Testis (tissue), 3 donors: ENCODE measurements around the gene JPH2. TPM values are rescaled to one million over a fixed set of nuclear protein-coding genes. Genes with fewer than 3 reads are reported as not detected.

Experiments
- DNase-seq: peaks from one replicate; pipeline ENCODE4 v3.0.0-alpha.2; 2019
- H3K27ac ChIP-seq, 2 donors: fragments of 200-600 bp; sonication (generic); one replicate each; pipeline ENCODE4 v1.5.1; 2019
- H3K27me3 ChIP-seq: fragments of 200-600 bp; sonication (generic); one replicate; pipeline ENCODE4 v1.5.1; 2019
- H3K36me3 ChIP-seq: fragments of 200-600 bp; sonication (generic); one replicate; pipeline ENCODE4 v1.5.1; 2017; ENCODE audit warnings: low read depth; ENCODE audit errors: missing control alignments
- H3K4me1 ChIP-seq: fragments of 200-600 bp; sonication (generic); one replicate; pipeline ENCODE4 v1.5.1; 2019
- H3K4me3 ChIP-seq, 2 donors: fragments of 200-600 bp; sonication (generic); one replicate each; pipeline ENCODE4 v1.5.1; 2017 to 2019
- H3K9me3 ChIP-seq: fragments of 200-600 bp; sonication (generic); one replicate; pipeline ENCODE4 v1.5.1; 2017
- POLR2A ChIP-seq: fragments of 450-650 bp; IDR thresholded peaks from one replicate; pipeline ENCODE4 v1.6.1; 2017; ENCODE audit warnings: antibody characterized with exemption, mild to moderate bottlenecking, moderate library complexity
- WGBS, 2 donors: methylation state at CpG; one replicate each; pipeline ENCODE4 v1.1.5; 2018; 5-methylcytosine and 5-hydroxymethylcytosine counted together
- intact Hi-C: fragments of 100-400 bp; cut with DNase I; formaldehyde crosslinking; loops from one replicate; pipeline ENCODE4 v1.15.1; 2023; ENCODE audit warnings: low total_unique reads
- polyA plus RNA-seq: library from polyadenylated mRNA; stranded (reverse); fragments of 350-450 nt; fragmentation: Illumina TruSeq; extraction: RNeasy Lipid Tissue Mini Kit (QIAGEN cat#74804); gene quantifications from one replicate; pipeline ENCODE4 v1.2.3, GENCODE V29; 2014; ENCODE audit warnings: low read depth, low replicate concordance; ENCODE audit not compliant: insufficient read depth
- total RNA-seq, 2 donors: library from RNA; depleted of rRNA; stranded (reverse); fragments of >200 nt; gene quantifications; one replicate each; pipeline ENCODE4 v1.2.3, GENCODE V29; 2016
- TF ChIP-seq, protein P1 (sequence below), 3 experiments: fragments of 450-650 bp in 2 of 3; fragments of 200-600 bp in 1 of 3; sonication (generic) in 1 of 3; IDR thresholded peaks; one replicate each; pipeline ENCODE4 v1.5.1; 2016 to 2019; ENCODE audit warnings: antibody characterized with exemption in 3 of 3, mild to moderate bottlenecking in 2 of 3, moderate library complexity in 1 of 3

Gene JPH2
- total and polyA plus RNA-seq, 3 donors from 2014 or later, result 1.9 to 3.7 (median 3.2) TPM

DNA sequence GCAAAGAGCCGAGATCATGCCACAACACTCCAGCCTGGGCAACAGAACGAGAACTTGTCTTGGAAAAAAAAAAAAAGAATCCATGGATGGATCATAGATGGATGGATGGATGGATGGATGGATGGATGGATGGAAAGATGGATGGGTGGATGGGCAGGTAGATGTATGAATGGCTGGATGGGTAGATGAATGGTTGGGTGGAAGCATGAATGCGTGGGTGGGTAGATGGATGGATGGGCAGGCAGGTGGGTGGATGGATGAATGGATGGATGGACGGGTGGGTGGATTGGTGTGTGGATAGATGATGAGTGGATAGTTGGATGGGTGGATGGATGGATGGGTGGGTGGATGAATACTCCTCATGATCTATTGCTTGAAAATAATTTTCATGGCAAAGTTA is 1.4 kb downstream of the JPH2 start:
- H3K27ac ChIP-seq, result no peak overlapping the region
- no peak for TF ChIP-seq POLR2A
- TF ChIP-seq, protein P1, sequence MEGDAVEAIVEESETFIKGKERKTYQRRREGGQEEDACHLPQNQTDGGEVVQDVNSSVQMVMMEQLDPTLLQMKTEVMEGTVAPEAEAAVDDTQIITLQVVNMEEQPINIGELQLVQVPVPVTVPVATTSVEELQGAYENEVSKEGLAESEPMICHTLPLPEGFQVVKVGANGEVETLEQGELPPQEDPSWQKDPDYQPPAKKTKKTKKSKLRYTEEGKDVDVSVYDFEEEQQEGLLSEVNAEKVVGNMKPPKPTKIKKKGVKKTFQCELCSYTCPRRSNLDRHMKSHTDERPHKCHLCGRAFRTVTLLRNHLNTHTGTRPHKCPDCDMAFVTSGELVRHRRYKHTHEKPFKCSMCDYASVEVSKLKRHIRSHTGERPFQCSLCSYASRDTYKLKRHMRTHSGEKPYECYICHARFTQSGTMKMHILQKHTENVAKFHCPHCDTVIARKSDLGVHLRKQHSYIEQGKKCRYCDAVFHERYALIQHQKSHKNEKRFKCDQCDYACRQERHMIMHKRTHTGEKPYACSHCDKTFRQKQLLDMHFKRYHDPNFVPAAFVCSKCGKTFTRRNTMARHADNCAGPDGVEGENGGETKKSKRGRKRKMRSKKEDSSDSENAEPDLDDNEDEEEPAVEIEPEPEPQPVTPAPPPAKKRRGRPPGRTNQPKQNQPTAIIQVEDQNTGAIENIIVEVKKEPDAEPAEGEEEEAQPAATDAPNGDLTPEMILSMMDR (IDR thresholded peaks at IDR 0.05), result no peak
- no peaks in the 10 kb centered on the region for H3K27me3 ChIP-seq
- H3K4me3 ChIP-seq, result no peak overlapping the region
- no peaks in the 10 kb centered on the region for H3K9me3 ChIP-seq
- WGBS, 2 donors, result 89 to 94% methylated on average over 4 of the region's 4 CpGs
- intact Hi-C loops, result no loop called here
- H3K4me1 ChIP-seq, result peaks cover 8% of the 10 kb centered on the region
- DNase-seq, result no peak
- H3K36me3 ChIP-seq, result no peaks in the 10 kb centered on the region

GRCh38 chr20:44183282-44183681 is 3.7 kb downstream of the JPH2 start:
- H3K27me3 ChIP-seq, result no peaks in the 10 kb centered on the region
- WGBS, 2 donors, result 74 to 77% methylated on average over 6 to 7 of the region's 7 CpGs
- no peak for DNase-seq
- H3K36me3 ChIP-seq, result no peaks in the 10 kb centered on the region
- TF ChIP-seq, protein P1 (IDR thresholded peaks at IDR 0.05), result no peak
- TF ChIP-seq POLR2A, result no peak
- no peak overlapping the region for H3K4me3 ChIP-seq
- intact Hi-C loops, result no loop called here
- no peaks in the 10 kb centered on the region for H3K9me3 ChIP-seq
- peaks cover 8% of the 10 kb centered on the region for H3K4me1 ChIP-seq
- no peak overlapping the region for H3K27ac ChIP-seq

DNA sequence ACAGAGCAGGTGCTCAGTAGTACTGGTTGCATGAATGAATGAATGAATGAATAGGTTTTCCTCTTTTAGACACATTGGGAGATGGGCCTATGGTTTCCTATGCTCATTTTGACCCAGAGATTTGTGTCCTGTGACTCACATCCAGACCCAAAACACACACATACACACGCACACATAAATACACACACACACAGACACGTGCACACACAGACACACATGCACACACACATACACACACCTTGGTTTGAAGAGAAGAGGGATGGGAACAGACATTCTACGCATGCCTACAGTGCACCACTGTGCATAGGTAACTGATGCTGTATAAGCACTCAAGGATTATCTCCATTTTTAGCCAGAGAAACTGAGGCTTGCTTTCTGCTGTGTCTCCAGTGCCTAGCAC is 4.1 kb downstream of the JPH2 start:
- 69 to 75% methylated on average over 3 of the region's 3 CpGs for WGBS, 2 donors
- H3K36me3 ChIP-seq, result no peaks in the 10 kb centered on the region
- H3K27me3 ChIP-seq, result no peaks in the 10 kb centered on the region
- TF ChIP-seq POLR2A, result no peak
- TF ChIP-seq, protein P1 (IDR thresholded peaks at IDR 0.05), result no peak
- DNase-seq, result no peak
- peaks cover 6% of the 10 kb centered on the region for H3K4me1 ChIP-seq
- no peaks in the 10 kb centered on the region for H3K9me3 ChIP-seq
- H3K4me3 ChIP-seq, result no peak overlapping the region
- intact Hi-C loops, result no loop called here
- no peak overlapping the region for H3K27ac ChIP-seq

GRCh38 chr20:44182135-44182765 is 4.7 kb downstream of the JPH2 start:
- TF ChIP-seq, protein P1 (IDR thresholded peaks at IDR 0.05), result no peak
- TF ChIP-seq POLR2A, result no peak

DNA sequence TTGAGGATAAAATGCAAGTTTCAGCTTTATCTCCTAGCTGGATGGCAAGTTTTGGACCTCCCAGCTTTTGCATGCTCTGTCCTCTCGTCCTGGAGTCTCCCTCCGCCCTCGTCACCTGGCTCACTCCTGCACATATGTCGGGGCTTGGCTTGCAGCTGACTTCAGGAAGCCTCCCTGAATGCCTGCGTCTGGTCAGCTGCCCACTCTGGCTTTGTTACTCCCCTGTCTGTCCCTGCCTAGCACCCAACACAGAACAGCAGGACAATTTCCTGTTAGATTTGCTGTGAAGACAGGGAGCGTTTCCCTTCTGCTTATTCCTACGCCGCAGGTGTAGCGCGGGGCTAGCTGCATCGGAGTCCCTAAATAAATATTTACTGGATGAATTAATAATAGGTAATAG is 5.4 kb downstream of the JPH2 start:
- TF ChIP-seq, protein P1 (IDR thresholded peaks at IDR 0.05), result no peak
- no peak for TF ChIP-seq POLR2A
- Histone ChIP-seq H3K36me3 (no peaks in the 10 kb centered on the region), H3K27ac (no peak overlapping the region), H3K4me3 (no peak overlapping the region), H3K27me3 (no peaks in the 10 kb centered on the region), H3K9me3 (no peaks in the 10 kb centered on the region), H3K4me1 (no peaks in the 10 kb centered on the region)
- DNase-seq, result no peak
- intact Hi-C loops, result no loop called here
- WGBS, 2 donors, result 46 to 50% methylated on average over 11 of the region's 11 CpGs

More at GRCh38 chr20:44182135-44182765, 4.7 kb downstream of the JPH2 start:
- intact Hi-C loops, result no loop called here
- no peak for DNase-seq
- no peak overlapping the region for H3K27ac ChIP-seq
- H3K4me3 ChIP-seq, result no peak overlapping the region
- H3K27me3 ChIP-seq, result no peaks in the 10 kb centered on the region
- WGBS, 2 donors, result 36 to 57% methylated on average over 13 of the region's 13 CpGs
- no peaks in the 10 kb centered on the region for H3K36me3 ChIP-seq
- no peaks in the 10 kb centered on the region for H3K9me3 ChIP-seq
- no peaks in the 10 kb centered on the region for H3K4me1 ChIP-seq
